ENCODE measurements around the gene GBE1. TPM values are rescaled to one million over a fixed set of nuclear protein-coding genes. Genes with fewer than 3 reads are reported as not detected.

GBE1 gene
- total RNA-seq, 1 donor from 2014 or later = 10.9 TPM

DNA sequence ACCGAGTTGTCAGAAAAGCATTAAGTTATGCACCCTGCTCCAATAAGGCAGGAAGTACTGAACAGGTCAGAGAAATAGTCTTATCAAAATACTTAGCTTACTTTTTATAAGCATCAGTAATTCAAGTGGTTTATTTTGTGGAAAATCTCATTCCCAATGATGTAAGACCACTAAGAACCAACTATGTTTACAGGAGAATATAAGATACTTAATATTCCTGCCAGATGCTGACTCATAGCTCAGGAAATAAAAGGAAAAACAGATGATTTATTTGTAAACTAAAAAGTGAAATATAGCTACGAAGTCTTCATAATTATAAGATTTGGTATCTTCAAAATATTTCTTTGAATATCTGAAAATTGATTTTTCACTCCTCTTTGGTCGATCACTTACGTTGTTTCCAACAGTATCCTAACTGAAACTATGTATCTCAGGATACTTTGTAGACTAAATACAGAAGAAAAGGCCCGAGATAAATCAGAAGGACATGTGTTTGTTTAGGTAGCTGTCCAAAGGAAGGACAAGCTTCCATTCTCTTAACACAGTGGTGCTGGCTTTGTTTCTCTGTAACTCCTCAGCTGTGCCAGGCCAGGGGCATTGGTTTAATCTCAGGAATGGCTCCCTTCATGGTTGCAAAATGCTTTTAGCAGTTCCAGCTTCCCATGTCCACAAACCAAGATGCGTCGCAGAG lies 295.8 kb downstream of the GBE1 start:
- H3K4me1 Mint-ChIP-seq (ENCODE audit: low read depth) = peaks cover 6% of the 10 kb centered on the region
- H3K9me3 Mint-ChIP-seq (ENCODE audit: low read depth) = no peaks in the 10 kb centered on the region
- H3K27ac Mint-ChIP-seq = no peak overlapping the region
- TF ChIP-seq, protein P1, sequence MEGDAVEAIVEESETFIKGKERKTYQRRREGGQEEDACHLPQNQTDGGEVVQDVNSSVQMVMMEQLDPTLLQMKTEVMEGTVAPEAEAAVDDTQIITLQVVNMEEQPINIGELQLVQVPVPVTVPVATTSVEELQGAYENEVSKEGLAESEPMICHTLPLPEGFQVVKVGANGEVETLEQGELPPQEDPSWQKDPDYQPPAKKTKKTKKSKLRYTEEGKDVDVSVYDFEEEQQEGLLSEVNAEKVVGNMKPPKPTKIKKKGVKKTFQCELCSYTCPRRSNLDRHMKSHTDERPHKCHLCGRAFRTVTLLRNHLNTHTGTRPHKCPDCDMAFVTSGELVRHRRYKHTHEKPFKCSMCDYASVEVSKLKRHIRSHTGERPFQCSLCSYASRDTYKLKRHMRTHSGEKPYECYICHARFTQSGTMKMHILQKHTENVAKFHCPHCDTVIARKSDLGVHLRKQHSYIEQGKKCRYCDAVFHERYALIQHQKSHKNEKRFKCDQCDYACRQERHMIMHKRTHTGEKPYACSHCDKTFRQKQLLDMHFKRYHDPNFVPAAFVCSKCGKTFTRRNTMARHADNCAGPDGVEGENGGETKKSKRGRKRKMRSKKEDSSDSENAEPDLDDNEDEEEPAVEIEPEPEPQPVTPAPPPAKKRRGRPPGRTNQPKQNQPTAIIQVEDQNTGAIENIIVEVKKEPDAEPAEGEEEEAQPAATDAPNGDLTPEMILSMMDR (IDR thresholded peaks at IDR 0.05; ENCODE audit: unreplicated experiment) = no peak
- no peak for DNase-seq (ENCODE audit: low spot score, unreplicated experiment)
- no peak overlapping the region for H3K4me3 Mint-ChIP-seq (ENCODE audit: low read depth)
- H3K36me3 Mint-ChIP-seq (ENCODE audit: insufficient read depth) = no peaks in the 10 kb centered on the region
- H3K27me3 Mint-ChIP-seq = no peaks in the 10 kb centered on the region

DNA sequence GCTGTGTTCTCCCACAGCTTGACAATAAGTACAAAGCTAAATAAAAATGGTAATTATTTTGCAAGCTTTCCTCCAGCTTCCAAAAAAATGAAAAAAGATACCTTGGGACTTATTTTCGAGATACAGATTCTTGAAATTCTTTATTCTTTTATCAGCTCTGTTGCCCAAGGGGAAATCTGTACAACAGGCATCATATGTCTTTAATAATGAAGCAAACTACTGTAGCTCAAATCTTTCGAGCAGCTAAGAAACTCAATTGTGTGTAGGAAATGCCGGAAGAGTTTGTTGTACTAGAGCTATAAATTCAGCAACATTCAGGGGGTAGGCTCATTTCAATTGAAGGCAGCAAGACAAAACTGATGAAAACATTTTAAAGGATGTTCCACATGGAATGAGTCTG lies 297.7 kb downstream of the GBE1 start:
- no peak overlapping the region for H3K27ac Mint-ChIP-seq
- no peaks in the 10 kb centered on the region for H3K27me3 Mint-ChIP-seq
- TF ChIP-seq, protein P1 (IDR thresholded peaks at IDR 0.05; ENCODE audit: unreplicated experiment) = no peak
- H3K4me3 Mint-ChIP-seq (ENCODE audit: low read depth) = no peak overlapping the region
- DNase-seq (ENCODE audit: low spot score, unreplicated experiment) = no peak
- H3K4me1 Mint-ChIP-seq (ENCODE audit: low read depth) = no peaks in the 10 kb centered on the region
- no peaks in the 10 kb centered on the region for H3K36me3 Mint-ChIP-seq (ENCODE audit: insufficient read depth)
- no peaks in the 10 kb centered on the region for H3K9me3 Mint-ChIP-seq (ENCODE audit: low read depth)

- H3K27ac Mint-ChIP-seq = no peak overlapping the region
- H3K36me3 Mint-ChIP-seq (ENCODE audit: insufficient read depth) = no peaks in the 10 kb centered on the region
- TF ChIP-seq, protein P1 (IDR thresholded peaks at IDR 0.05; ENCODE audit: unreplicated experiment) = no peak
- no peaks in the 10 kb centered on the region for H3K4me1 Mint-ChIP-seq (ENCODE audit: low read depth)
- no peak overlapping the region for H3K4me3 Mint-ChIP-seq (ENCODE audit: low read depth)
- H3K27me3 Mint-ChIP-seq = no peaks in the 10 kb centered on the region
- no peaks in the 10 kb centered on the region for H3K9me3 Mint-ChIP-seq (ENCODE audit: low read depth)
- DNase-seq (ENCODE audit: low spot score, unreplicated experiment) = no peak
Measured at GRCh38 chr3:81462921-81463320, 298.5 kb downstream of the GBE1 start.

- TF ChIP-seq, protein P1 (IDR thresholded peaks at IDR 0.05; ENCODE audit: unreplicated experiment) = no peak
- Mint-ChIP-seq H3K36me3 (ENCODE audit: insufficient read depth) (no peaks in the 10 kb centered on the region), H3K27me3 (no peaks in the 10 kb centered on the region), H3K27ac (no peak overlapping the region), H3K4me3 (ENCODE audit: low read depth) (no peak overlapping the region), H3K4me1 (ENCODE audit: low read depth) (no peaks in the 10 kb centered on the region), H3K9me3 (ENCODE audit: low read depth) (peaks cover 7% of the 10 kb centered on the region)
- DNase-seq (ENCODE audit: low spot score, unreplicated experiment) = no peak
Measured at GRCh38 chr3:81459733-81460132, 301.7 kb downstream of the GBE1 start.

DNA sequence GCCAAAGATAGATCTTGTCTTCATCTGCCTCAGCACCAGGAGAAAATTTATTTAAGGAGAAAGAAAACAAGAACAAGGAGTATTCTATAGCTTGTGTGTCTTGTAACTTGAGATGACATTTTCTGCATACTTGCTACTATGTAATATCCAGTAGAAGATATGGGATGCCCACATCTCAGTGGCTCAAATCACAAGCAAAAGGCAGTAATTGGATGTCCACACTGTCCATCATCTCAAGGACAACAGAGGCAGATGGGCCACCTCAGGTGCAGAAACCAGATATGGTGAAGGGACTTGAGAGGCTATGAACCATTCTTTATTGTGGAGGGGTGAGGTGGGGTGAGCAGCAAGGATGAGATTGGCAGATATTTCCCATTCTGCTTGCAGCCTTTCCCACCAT lies 309.0 kb downstream of the GBE1 start:
- Mint-ChIP-seq H3K27me3 (no peaks in the 10 kb centered on the region), H3K36me3 (ENCODE audit: insufficient read depth) (no peaks in the 10 kb centered on the region), H3K27ac (no peak overlapping the region), H3K9me3 (ENCODE audit: low read depth) (peaks cover 11% of the 10 kb centered on the region), H3K4me3 (ENCODE audit: low read depth) (no peak overlapping the region), H3K4me1 (ENCODE audit: low read depth) (peaks cover 6% of the 10 kb centered on the region)
- TF ChIP-seq, protein P1 (IDR thresholded peaks at IDR 0.05; ENCODE audit: unreplicated experiment) = no peak
- no peak for DNase-seq (ENCODE audit: low spot score, unreplicated experiment)
